Neuronal stem cell (in vitro differentiated cells): ENCODE results near the gene RFX8.

Experiments used
- DNase-seq: peaks from one replicate; pipeline ENCODE4 v3.0.0-alpha.2; 2013; ENCODE audit warnings: low spot score
- H2AFZ ChIP-seq: one replicate; pipeline ENCODE4 v1.6.1; 2013; ENCODE audit warnings: mild to moderate bottlenecking, low read length, inconsistent platforms
- H2AK5ac ChIP-seq: 2 replicates; pipeline ENCODE4 v1.6.1; 2013; ENCODE audit warnings: low read depth, mild to moderate bottlenecking, inconsistent platforms, low read length, moderate library complexity, mixed read lengths
- H2BK120ac ChIP-seq: 2 replicates; pipeline ENCODE4 v1.6.1; 2013; ENCODE audit warnings: low read depth, mild to moderate bottlenecking, inconsistent platforms, low read length, moderate library complexity, mixed read lengths
- H2BK12ac ChIP-seq: one replicate; pipeline ENCODE4 v1.6.1; 2013; ENCODE audit warnings: low read length, inconsistent platforms
- H2BK15ac ChIP-seq: 2 replicates; pipeline ENCODE4 v1.6.1; 2013; ENCODE audit warnings: mild to moderate bottlenecking, low read length, inconsistent platforms, mixed read lengths
- H2BK5ac ChIP-seq: one replicate; pipeline ENCODE4 v1.6.1; 2013; ENCODE audit warnings: inconsistent platforms, mild to moderate bottlenecking, low read length, moderate library complexity
- H3K14ac ChIP-seq: one replicate; pipeline ENCODE4 v1.6.1; 2013; ENCODE audit warnings: low read length, inconsistent platforms
- H3K18ac ChIP-seq: 2 replicates; pipeline ENCODE4 v1.6.1; 2013; ENCODE audit warnings: low read length, inconsistent platforms
- H3K23ac ChIP-seq: 2 replicates; pipeline ENCODE4 v1.6.1; 2013; ENCODE audit warnings: low read depth, mild to moderate bottlenecking, mixed read lengths, low read length, inconsistent platforms; ENCODE audit not compliant: poor library complexity
- H3K27ac ChIP-seq: replicated peaks from 3 replicates; pipeline ENCODE4 v1.5.1; 2013; ENCODE audit warnings: low read length, inconsistent platforms
- H3K27me3 ChIP-seq, 3 experiments: 2 replicates each; pipeline ENCODE4 v1.6.1; 2013; ENCODE audit warnings: low read length in 3 of 3, mild to moderate bottlenecking in 2 of 3, inconsistent platforms in 1 of 3, low read depth in 1 of 3, mixed read lengths in 1 of 3, moderate library complexity in 1 of 3; ENCODE audit not compliant: control insufficient read depth in 3 of 3, insufficient read depth in 3 of 3
- H3K36me3 ChIP-seq, 2 donors: replicated peaks in 1 of 2; 2 replicates each; pipeline ENCODE4 v1.6.1; 2013; ENCODE audit warnings: low read length in 2 of 2; ENCODE audit not compliant: control insufficient read depth in 2 of 2, insufficient read depth in 2 of 2
- H3K4ac ChIP-seq: 2 replicates; pipeline ENCODE4 v1.6.1; 2013; ENCODE audit warnings: inconsistent platforms, mild to moderate bottlenecking, low read length, moderate library complexity
- H3K4me1 ChIP-seq, 2 donors: 1 replicate in 1 of 2; 2 replicates in 1 of 2; pipeline ENCODE4 v1.6.1; 2013; ENCODE audit warnings: low read length in 2 of 2, low read depth in 1 of 2; ENCODE audit not compliant: control insufficient read depth in 2 of 2, insufficient read depth in 1 of 2
- H3K4me2 ChIP-seq: one replicate; pipeline ENCODE4 v1.6.1; 2013; ENCODE audit warnings: mild to moderate bottlenecking, low read length, inconsistent platforms; ENCODE audit not compliant: insufficient read depth, poor library complexity, severe bottlenecking
- H3K4me3 ChIP-seq, 2 donors: 2 replicates each; pipeline ENCODE4 v1.5.1; 2013; ENCODE audit warnings: low read length in 2 of 2, mild to moderate bottlenecking in 2 of 2, inconsistent platforms in 1 of 2, moderate library complexity in 1 of 2
- H3K79me1 ChIP-seq: one replicate; pipeline ENCODE4 v1.6.1; 2013; ENCODE audit warnings: low read depth, mild to moderate bottlenecking, inconsistent platforms, low read length, moderate library complexity
- H3K9ac ChIP-seq: one replicate; pipeline ENCODE4 v1.6.1; 2013; ENCODE audit warnings: mild to moderate bottlenecking, low read depth, low read length, inconsistent platforms; ENCODE audit not compliant: poor library complexity
- H3K9me3 ChIP-seq, 2 donors: replicated peaks in 1 of 2; 2 replicates each; pipeline versions ENCODE3 to v1.6.1; 2013; ENCODE audit warnings: low read length in 2 of 2, mild to moderate bottlenecking in 2 of 2, inconsistent platforms in 1 of 2, low read depth in 1 of 2, mixed read lengths in 1 of 2, moderate library complexity in 1 of 2; ENCODE audit not compliant: control insufficient read depth in 2 of 2, insufficient read depth in 1 of 2
- H4K8ac ChIP-seq: one replicate; pipeline ENCODE4 v1.6.1; 2013; ENCODE audit warnings: low read depth, mild to moderate bottlenecking, inconsistent platforms, low read length, moderate library complexity
- H4K91ac ChIP-seq: one replicate; pipeline ENCODE4 v1.6.1; 2013; ENCODE audit warnings: low read length, low read depth, mild to moderate bottlenecking, inconsistent platforms; ENCODE audit not compliant: poor library complexity
- WGBS, 2 donors: extraction: QIAGEN DNeasy Blood & Tissue Kit; methylation state at CpG; one replicate each; pipeline ENCODE4 v1.1.7; 2013; ENCODE audit warnings: missing lambda C conversion rate in 2 of 2, mixed read lengths in 1 of 2; ENCODE audit not compliant: insufficient read length in 2 of 2, insufficient replicate concordance in 1 of 2; ENCODE audit errors: extremely low coverage in 2 of 2; 5-methylcytosine and 5-hydroxymethylcytosine counted together

Gene RFX8

GRCh38 chr2:101517758-101518271 lies 42.9 kb upstream of the RFX8 start:
- Histone ChIP-seq H3K4me3 (no peak overlapping the region), H2AK5ac (no peak overlapping the region), H3K27ac (no peak overlapping the region), H3K18ac (no peak overlapping the region), H4K8ac (no peak overlapping the region), H3K14ac (no peak overlapping the region), H3K27me3 (no peaks in the 10 kb centered on the region), H3K79me1 (no peaks in the 10 kb centered on the region), H2BK5ac (no peak overlapping the region), H2BK12ac (no peak overlapping the region), H3K9ac (no peak overlapping the region), H3K4me1 (peaks cover 0 to 3% of the 10 kb centered on the region in 2 donors), H3K36me3 (no peaks in the 10 kb centered on the region), H2BK15ac (no peak overlapping the region), H4K91ac (no peak overlapping the region), H3K23ac (no peak overlapping the region), H3K4me2 (no peak overlapping the region), H2AFZ (no peak overlapping the region), H3K4ac (no peak overlapping the region), H3K9me3 (peaks cover 0 to 3% of the 10 kb centered on the region in 2 donors), H2BK120ac (no peak overlapping the region)
- no peak for DNase-seq

GRCh38 chr2:101516823-101517690 lies 42.1 kb upstream of the RFX8 start:
- DNase-seq, result no peak
- Histone ChIP-seq H4K91ac (no peak overlapping the region), H3K4ac (no peak overlapping the region), H2AFZ (no peak overlapping the region), H3K27ac (no peak overlapping the region), H3K9me3 (peaks cover 0 to 4% of the 10 kb centered on the region in 2 donors), H4K8ac (no peak overlapping the region), H3K4me3 (peak overlapping the region in 1 of 2 donors; percentile 6), H2BK5ac (no peak overlapping the region), H3K23ac (no peak overlapping the region), H2AK5ac (no peak overlapping the region), H3K9ac (no peak overlapping the region), H3K79me1 (no peaks in the 10 kb centered on the region), H3K18ac (no peak overlapping the region), H3K27me3 (no peaks in the 10 kb centered on the region), H3K4me1 (peaks cover 0 to 3% of the 10 kb centered on the region in 2 donors), H2BK120ac (no peak overlapping the region), H2BK15ac (no peak overlapping the region), H3K4me2 (no peak overlapping the region), H3K14ac (no peak overlapping the region), H2BK12ac (no peak overlapping the region), H3K36me3 (no peaks in the 10 kb centered on the region)
- no CpG with 5 or more reads among the region's 8 CpGs for WGBS, 2 donors

- no peaks in the 10 kb centered on the region for H3K36me3 ChIP-seq
- H4K91ac ChIP-seq, result no peak overlapping the region
- no CpG with 5 or more reads among the region's 5 CpGs for WGBS, 2 donors
- no peak overlapping the region for H3K4ac ChIP-seq
- H3K9ac ChIP-seq, result no peak overlapping the region
- no peak overlapping the region for H2BK120ac ChIP-seq
- H3K23ac ChIP-seq, result no peak overlapping the region
- no peak overlapping the region for H4K8ac ChIP-seq
- H3K4me1 ChIP-seq, result peaks cover 0 to 3% of the 10 kb centered on the region in 2 donors
- peaks cover 0 to 4% of the 10 kb centered on the region in 2 donors for H3K9me3 ChIP-seq
- no peak overlapping the region for H2AFZ ChIP-seq
- no peak overlapping the region for H3K27ac ChIP-seq
- no peak overlapping the region for H3K4me3 ChIP-seq
- H3K27me3 ChIP-seq, result no peaks in the 10 kb centered on the region
- H3K18ac ChIP-seq, result no peak overlapping the region
- no peak overlapping the region for H3K14ac ChIP-seq
- H2BK15ac ChIP-seq, result no peak overlapping the region
- no peak for DNase-seq
- no peak overlapping the region for H2BK5ac ChIP-seq
- H3K4me2 ChIP-seq, result no peak overlapping the region
- H2AK5ac ChIP-seq, result no peak overlapping the region
- H2BK12ac ChIP-seq, result no peak overlapping the region
- no peaks in the 10 kb centered on the region for H3K79me1 ChIP-seq
Measured at GRCh38 chr2:101516349-101516748, 41.4 kb upstream of the RFX8 start.

- Histone ChIP-seq H4K91ac (no peak overlapping the region), H2BK120ac (no peak overlapping the region), H3K27me3 (no peaks in the 10 kb centered on the region), H4K8ac (no peak overlapping the region), H3K27ac (no peak overlapping the region), H3K4ac (no peak overlapping the region), H3K14ac (no peak overlapping the region), H3K79me1 (no peaks in the 10 kb centered on the region), H2AFZ (no peak overlapping the region), H3K9me3 (peaks cover 0 to 4% of the 10 kb centered on the region in 2 donors), H2BK12ac (no peak overlapping the region), H2BK15ac (no peak overlapping the region), H2BK5ac (no peak overlapping the region), H3K18ac (no peak overlapping the region), H2AK5ac (no peak overlapping the region), H3K4me3 (no peak overlapping the region), H3K23ac (no peak overlapping the region), H3K4me2 (no peak overlapping the region), H3K9ac (no peak overlapping the region), H3K36me3 (no peaks in the 10 kb centered on the region), H3K4me1 (peaks cover 0 to 3% of the 10 kb centered on the region in 2 donors)
- no CpG with 5 or more reads among the region's 5 CpGs for WGBS, 2 donors
- DNase-seq, result no peak
Measured at GRCh38 chr2:101515477-101515876, 40.6 kb upstream of the RFX8 start.
